Glomerular endothelial cell (primary cell): ENCODE results near the gene GIPC2. TPM values are rescaled to one million over a fixed set of nuclear protein-coding genes. Genes with fewer than 3 reads are reported as not detected.
"Not testable (repeated sequence)": the region's sequence is repeated elsewhere in the genome, so short reads cannot be mapped to it uniquely, and the experiment has no call there.

Source experiments
- DNase-seq: peaks from one replicate; pipeline ENCODE4 v3.0.0-alpha.2; 2011; ENCODE audit warnings: low read depth, low spot score; ENCODE audit errors: extremely low read depth
- total RNA-seq: library from RNA; depleted of rRNA; stranded (reverse); fragments of >200 nt; gene quantifications from 2 replicates; pipeline ENCODE4 v1.2.3, GENCODE V29; 2015

Gene GIPC2
- total RNA-seq, 1 donor from 2014 or later, result 2.0 TPM

DNA sequence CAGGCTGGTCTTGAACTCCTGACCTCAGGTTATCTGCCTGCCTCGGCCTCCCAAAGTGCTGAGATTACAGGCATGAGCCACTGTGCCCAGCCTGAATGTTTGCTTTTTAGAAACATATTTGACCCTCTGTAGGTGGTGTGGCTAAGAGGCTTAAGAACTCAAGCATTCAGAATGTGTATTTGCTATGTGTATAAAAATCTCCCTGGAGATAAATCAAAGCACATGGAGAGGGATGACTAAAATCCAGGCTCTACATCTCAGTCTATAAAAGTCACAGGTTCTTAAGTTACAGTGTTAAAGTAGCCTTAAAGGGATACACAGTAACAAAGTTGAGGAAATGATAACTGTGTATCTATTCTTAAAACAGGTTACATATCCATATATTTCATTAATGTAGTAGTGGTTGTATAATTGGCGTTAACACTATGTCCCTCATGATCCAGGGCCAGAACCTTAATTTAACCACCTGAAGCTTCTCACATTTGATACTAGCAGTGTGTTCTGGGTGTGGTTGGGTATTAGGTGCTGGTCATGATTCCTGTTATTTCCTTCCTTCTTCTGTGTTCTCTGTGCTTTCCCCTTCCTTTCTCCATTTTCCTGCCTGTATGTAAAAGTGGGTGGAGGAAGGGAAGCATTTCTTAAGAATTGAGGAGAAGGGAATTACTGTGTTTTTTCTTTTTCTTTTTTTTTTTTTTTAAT lies 16.2 kb downstream of the GIPC2 start:
- DNase-seq, result no peak

DNA sequence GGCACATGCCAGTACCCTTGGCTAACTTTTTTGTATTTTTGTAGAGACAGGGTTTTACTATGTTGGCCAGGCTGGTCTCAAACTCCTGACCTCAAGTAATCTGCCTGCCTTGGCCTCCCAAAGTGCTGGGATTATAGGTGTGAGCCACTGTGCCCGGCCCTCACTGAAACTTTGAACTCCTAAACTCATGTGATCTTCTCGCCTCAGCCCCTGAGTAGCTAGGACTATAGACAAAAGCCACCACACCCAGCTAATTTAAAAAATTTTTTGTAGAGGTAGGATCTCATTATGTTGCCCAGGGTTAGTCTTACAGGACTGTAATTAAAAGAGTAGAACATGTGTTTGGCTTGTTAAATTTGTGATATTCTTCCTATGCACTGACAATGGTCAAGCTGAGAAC lies 19.1 kb downstream of the GIPC2 start:
- DNase-seq, result not testable (repeated sequence)

DNA sequence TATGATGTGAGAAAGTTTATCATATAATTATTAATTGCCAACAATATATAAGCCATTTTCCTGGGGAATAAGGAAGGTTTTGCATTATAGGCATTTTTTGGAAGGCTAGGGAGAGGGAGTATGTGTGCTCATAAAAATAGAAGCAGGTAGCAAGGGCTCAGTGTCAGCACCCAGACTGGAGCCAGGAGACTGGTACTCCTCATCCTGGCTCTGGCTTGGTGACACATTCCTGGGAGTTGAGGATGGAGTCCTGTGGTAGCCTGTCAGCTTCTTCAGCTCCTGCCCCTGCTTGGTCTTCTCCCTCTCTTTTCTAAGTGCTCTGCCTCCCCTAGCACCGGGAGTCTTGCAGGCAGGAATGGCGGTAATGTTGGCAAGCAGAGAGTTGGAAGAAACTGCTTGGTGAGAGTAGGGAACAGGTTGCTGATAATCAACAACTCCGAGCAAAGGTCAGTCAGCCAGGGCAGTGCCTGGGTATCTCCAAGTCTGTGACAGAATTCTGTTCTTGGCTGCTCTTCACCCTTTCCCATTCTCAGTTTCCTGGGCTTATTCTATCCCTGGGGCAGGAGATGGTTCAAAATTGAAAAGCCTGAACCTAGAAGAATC lies 23.0 kb downstream of the GIPC2 start:
- no peak for DNase-seq

DNA sequence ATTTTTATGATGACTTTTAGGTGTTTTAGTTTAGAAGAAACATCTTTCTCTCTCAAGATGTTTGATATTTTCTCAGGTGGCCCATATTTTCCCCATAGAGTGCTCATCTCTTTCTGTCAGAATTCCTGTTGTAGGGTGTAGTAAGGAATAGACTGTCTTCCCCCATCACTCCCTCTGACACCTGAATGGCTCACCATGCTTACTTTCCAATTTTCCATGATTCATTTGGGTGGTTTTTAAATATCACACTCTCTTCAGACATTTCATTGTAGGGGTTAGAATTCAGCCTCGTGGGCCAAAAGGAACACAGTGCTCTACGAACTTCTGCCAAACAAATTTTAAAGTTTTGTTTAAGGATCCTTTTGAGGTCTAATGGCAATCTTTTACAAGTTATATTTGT lies 24.0 kb downstream of the GIPC2 start:
- DNase-seq, result no peak

DNA sequence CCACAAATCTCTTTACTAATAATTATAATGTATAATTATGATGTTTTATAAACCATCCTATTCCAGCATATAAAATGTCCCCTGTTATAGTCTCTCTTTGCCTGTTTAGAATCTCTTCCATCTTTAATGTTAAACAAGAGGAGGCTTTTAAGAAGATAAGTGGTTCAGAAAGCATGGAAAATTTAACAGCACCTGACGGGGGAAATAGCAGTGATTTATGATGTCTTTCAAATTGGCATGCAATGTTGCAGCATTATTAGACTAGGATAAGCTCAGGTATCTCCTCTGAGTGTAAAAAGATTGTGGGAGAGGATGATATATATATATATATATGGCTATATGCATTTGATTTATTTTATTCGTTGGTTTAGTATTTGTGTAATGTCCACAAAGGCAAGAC lies 24.4 kb downstream of the GIPC2 start:
- no peak for DNase-seq

DNA sequence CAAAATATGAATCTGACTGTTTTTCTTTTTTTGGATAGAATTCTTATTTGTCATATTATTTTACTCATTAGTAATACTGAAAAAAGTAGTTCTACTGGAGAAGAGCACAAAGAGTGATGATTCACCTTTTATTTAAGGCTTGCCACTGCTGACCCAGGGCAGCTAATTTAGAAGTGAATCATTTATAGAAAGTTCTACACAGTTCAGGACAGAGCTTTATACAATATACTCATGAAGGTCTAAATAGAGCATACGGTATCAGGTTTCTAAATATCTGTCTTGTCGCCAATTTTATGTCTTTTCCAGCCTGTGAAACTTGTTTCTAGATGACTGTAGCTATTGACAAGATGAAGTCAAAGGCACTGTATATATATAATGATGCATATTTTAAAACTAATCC lies 25.0 kb downstream of the GIPC2 start:
- DNase-seq, result no peak

DNA sequence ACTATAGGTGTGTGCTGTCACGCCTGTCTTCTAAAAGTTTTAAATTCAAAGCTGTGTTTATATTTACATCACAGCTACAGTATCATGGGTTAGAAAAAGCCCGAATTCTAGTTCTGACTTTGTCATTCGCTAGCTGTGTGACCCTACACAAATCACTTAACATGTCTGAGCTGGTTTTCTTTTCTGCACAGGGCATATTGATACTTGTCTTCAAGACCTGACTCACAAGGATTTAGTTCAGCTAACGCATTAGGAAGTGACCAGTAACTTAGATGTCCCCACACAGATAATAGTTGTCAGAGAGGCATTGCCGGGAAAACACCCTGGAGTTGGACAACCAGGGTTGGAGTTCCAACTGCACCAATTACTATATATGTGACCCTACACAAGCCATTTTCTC lies 25.9 kb downstream of the GIPC2 start:
- DNase-seq, result no peak

DNA sequence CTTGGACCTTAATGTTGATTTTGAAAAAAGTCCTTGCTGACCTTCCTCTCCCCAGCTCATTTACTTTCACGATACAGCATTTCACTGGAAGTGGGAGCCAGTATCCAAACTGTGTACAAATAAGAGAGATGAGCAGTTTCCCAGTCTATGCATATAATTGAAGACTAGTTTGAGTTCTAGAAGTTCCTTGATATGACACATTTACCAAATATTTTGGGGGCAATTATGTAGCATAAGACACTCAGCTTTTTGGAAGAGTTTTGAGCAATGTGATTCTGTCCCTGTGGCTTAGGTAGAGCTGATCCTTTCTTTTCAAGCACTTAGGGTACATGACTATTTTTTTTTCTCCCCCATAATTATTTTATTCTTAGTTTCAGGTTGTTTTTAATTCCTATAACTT lies 26.4 kb downstream of the GIPC2 start:
- DNase-seq, result no peak

DNA sequence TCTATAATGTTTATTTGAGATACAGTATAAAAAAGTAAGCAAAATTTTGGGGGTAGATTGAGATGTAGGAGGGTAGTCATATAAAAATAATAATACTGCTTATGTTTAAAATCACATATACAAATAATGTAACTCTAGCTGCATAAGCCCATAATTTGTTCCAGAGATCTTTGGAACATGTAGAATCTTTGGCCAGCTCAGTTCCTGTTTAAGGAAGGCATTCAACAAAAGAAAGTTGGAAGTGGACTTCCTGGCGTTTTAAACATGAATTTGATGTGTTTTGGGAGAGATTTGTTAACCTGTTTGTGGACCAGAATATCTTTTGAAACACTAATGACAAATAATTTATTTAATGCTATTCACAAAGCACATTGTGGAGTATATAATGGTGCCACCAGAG lies 27.7 kb downstream of the GIPC2 start:
- no peak for DNase-seq

DNA sequence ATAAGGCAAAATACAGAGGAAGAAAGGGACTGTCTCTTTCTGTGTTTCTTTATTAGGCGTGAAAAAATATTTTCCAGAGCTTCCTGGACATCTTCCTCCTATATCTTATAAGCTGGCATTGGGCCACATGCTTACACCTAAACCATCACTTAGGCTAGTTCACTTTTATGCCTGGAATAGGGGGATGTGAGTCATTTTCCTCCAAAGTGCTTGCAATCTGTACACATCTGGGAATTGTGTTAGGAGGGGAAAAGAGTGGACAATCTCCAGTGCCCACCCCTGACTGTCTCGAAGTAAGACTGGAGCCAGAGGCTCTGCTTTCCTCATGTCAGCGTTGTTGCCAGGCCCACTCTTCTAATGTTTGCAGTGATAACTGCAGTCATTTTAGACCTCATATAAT lies 29.9 kb downstream of the GIPC2 start:
- peak; percentile 86 for DNase-seq

DNA sequence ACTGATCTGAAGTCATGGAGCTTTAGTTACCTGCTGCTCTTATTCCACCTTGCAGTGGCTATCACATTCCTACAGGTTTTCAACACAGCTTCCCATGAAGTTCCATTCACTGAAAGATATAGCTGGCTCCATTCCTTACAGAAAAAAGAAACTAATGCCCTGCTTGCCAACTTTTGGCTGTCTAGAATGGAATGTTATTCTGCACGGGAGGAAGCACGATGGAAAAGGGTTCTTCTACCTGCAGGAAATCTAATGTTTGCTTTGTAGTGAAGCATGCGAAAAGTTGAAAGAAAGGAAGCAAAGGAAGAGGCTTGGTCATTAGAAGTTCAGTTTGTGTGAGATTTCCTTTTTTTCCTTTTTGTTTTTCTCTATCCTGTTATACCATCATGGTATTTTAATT lies 32.6 kb downstream of the GIPC2 start:
- no peak for DNase-seq

DNA sequence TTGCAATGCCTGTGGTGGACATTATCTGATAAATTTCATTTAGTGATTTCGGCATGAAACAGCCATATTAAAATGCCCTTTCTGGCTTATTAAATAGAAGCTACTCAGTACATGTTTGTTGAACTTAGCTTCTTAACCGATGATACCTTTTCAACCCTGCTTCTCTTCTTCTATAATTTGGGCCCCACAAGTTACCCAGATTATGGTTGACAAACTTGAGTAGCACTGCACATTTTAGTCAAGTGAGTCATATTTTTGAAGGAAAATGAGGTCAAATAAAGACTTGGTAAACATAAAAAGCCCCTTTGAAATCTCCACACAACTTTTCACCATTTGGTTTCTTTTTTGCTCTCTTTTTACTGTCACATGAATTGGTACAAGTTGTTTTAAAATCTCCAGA lies 33.8 kb downstream of the GIPC2 start:
- DNase-seq, result no peak

DNA sequence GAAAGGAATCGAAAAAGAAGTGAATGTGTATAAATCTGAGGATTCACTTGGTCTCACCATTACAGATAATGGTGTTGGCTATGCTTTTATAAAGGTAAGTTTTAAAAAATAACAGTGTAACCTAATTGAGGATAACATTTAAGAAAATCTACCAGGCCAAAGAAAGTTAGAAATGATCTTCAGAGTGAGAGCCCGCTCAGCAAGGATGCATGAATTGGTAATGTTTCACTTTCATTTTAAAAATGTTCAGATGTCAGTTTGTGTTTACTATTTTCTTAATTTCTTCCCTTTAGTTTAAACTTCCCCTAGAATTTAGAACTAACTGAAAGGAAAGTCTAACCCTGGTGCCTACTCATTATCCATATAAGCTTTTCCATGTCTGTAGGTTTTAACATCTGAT lies 35.0 kb downstream of the GIPC2 start:
- no peak for DNase-seq

DNA sequence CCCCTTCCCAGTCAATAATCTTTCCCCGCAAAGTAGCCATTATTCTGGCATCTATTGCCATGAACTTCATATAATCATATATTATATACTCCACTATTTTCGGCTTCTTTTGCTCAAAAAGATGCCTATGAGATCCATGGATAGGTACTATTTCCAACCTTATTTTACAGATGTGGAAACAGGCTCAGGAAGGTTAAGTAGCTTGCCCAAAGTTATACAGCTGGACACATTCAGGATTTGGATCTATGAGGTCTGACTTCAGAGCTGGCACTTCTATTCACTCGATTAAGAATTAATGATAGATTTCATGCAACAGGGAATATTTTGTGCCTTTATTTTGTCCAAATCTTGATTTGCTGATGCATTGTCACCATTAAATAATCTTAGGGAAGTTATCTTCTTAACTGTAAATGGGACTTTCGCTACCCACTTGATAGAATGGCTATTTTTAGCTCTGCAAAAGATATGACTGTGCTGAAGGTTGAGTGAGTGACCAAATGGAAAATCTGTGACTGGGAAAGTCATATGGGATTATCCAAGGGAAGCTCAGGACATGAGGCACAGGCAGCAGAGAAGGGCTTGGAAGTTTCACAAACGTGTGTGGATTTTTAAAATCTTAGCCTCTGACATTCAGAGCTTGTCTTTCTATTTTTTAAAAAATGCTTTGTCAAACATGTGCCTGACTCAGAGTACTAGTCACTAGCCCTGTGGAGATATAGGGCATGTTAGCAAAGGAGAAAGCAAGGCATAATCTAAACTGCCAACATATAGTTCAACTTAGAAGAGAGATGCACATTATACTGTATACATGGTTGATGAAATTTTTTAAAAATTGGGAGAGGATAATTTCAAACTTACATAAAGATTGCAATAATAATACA lies 36.5 kb downstream of the GIPC2 start:
- DNase-seq, result no peak

DNA sequence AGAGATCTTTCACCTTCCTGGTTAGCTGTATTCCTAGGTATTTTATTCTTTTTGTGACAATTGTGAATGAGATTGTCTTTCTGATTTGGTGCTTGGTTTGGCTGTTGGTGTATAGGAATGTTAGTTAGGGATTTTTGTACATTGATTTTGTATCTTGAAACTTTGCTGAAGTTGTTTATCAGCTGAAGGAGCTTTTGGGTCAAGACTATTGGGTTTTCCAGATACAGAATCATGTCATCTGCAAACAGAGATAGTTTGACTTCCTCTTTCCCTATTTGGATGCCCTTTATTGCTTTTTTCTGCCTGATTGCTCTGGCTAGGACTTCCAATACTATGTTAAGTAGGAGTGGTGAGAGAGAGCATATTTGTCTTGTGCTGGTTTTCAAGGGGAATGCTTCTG lies 38.9 kb downstream of the GIPC2 start:
- not testable (repeated sequence) for DNase-seq

DNA sequence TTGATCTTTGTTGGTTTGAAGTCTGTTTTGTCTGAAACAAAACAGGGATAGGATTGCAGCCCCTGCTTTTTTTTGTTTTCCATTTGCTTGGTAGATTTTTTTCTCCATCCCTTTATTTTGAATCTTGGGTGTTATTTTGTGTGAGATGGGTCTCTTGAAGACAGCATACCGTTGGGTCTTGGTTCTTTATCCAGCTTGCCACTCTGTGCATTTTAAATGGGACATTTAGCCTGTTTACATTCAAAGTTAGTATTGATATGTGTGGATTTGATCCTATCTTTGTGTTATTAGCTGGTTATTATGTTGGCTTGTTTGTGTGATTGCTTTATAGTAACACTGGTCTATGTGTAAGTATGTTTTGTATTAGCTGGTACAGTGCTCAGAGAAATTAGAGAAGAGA lies 40.9 kb downstream of the GIPC2 start:
- DNase-seq, result no peak

DNA sequence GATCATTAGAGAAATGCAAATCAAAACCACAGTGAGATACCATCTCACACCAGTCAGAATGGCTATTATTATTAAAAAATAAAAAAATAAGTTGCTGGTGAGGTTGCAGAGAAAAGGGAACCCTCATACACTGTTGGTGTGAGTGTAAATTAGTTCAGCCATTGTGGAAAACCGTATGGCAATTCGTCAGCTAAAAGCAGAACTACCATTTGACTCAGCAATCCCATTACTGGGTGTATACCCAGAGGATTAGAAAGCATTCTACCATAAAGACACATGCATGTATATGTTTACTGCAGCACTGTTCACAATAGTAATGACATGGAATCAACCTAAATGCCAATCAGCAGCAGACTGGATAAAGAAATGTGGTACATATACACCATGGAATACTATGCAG lies 42.2 kb downstream of the GIPC2 start:
- no peak for DNase-seq

DNA sequence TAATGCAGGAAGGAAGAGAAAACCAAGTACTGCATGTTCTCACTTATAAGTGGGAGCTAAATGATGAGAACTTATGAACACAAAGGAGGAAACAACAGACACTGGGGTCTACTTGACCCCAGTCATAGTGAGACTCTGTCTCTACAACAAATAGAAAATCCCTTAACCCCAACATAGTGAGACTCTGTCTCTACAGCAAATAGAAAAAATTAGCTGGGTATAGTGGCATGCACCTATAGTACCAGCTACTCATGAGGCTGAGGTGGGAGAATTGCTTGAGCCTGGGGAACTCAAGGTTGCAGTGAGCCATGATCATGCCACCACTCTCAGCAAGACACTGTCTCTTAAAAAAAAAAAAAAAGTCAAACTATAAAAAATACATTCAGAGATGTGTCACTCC lies 42.7 kb downstream of the GIPC2 start:
- no peak for DNase-seq

DNA sequence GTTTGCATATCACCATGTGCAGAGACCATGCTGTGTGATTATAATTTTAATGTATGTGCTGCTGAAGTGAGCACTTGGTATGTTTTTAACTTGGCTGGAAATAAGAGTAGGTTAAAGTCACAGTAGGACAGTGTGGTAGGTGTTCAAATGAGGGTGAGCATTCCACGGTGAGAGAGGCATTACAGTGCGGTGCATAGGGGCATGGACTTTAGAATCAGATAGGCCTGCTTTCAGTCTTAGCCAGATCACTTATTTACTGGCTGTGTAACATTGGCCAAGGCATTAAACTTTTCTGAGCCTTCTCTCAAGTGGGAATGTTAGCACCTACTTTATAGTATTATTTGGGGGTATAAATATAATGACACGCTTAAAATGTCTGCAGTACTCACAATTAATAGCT lies 43.2 kb downstream of the GIPC2 start:
- no peak for DNase-seq

DNA sequence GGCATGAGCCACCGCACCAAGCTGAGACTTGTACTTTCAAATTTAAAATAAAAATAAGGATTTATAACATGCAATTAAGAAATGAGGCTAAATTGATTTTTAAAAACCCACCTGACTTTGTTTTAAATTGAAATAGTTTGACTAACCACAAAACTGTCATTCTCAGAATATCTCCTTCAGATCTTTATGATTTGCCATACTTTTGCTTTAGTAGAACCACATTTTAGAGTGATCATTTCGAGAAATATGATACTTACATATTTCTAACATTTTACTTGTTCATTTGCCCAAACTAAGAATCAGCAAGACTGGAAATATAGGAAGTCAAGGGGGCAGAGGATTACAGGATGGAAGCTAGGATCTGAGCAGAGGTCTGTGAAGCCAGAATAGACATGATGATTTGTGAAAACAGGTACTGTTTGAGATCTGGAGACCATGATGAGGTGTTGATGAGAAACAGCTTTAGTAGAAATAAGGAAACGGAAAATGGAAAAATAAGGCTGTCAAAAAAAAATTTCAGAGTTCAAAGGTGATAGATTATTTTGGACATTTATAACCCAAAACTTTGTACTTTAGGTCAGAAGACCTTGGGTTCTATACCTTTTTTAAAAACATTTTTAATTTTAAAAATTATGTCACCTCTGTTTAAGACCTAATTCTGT lies 44.8 kb downstream of the GIPC2 start:
- no peak for DNase-seq

DNA sequence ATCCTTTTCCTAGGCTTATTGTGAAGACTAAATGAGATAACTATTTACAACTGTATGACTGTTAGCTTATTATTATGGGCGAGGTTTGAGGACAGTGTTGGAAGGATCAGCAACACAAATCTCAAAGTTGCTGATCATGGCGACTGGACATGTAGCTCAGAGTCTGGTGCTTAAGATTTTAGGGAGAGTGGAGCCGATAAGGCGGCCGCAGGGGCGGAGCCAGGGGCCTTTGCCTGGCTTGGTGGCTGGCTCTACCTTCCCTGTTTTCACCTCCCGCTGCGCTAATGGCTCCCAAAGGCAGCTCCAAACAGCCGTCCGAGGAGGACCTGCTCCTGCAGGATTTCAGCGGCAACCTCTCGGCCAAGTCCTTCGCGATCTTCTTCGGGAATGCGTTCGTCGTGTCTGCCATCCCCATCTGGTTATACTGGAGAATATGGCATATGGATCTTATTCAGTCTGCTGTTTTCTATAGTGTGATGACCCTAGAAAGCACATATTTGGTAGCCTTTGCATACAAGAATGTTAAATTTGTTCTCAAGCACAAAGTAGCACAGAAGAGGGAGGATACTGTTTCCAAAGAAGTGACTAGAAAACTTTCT lies 45.5 kb downstream of the GIPC2 start:
- DNase-seq, result no peak
